Stimulated activated CD4-positive, alpha-beta T cell treated with anti-CD3 and anti-CD28 coated beads, Interleukin-1b, Interleukin-23, amount 100 ng/mL, for 1 hour (primary cell): ENCODE results near the gene ATF7.
"Not testable (repeated sequence)": the region's sequence is repeated elsewhere in the genome, so short reads cannot be mapped to it uniquely, and the experiment has no call there.

Experiments
- DNase-seq, 2 donors: peaks; one replicate each; pipeline ENCODE4 v3.0.0-alpha.2; 2020; ENCODE audit warnings: low read depth in 2 of 2

ATF7 gene

DNA sequence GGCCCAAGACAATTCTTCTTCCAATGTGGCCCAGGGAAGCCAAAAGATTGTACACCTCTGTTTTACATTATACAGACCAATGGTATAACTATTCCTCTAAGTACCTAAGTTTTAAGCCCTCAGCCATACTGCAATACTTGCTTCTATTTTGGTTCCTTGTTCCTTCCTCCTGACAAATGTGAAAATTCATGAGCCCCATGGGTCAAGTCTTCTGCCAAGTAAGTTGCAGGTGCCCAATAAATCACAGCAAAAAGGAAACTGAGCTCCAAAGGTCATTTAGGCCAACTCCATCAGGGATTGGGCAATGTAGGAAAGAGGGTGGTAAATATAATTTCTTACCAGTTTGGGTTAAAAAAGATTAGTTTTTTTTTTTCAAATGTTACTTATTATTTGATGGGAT, 61.2 kb downstream of the ATF7 start:
- no peak for DNase-seq

- no peak for DNase-seq
These were observed 61.9 kb downstream of the ATF7 start for GRCh38 chr12:53564278-53564677.

- DNase-seq, result no peak
These were observed 62.6 kb downstream of the ATF7 start for GRCh38 chr12:53563452-53564028.

DNA sequence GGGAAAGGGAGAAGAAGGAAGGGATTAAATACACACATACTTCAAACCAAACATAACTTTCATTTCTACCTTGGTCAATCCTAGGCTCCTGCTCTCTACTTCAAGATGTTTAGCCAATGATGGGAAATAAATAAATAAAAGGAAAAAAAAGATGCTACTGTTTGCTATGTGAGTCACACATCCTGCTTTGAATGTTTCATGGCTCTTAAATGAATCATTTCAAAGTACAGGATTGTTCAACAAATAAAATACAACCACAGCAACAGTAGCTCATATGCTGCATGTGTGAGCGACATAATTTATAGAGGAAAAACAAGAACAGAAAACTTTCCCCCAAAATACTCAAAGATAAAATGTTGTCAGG, 64.6 kb downstream of the ATF7 start:
- no peak for DNase-seq

DNA sequence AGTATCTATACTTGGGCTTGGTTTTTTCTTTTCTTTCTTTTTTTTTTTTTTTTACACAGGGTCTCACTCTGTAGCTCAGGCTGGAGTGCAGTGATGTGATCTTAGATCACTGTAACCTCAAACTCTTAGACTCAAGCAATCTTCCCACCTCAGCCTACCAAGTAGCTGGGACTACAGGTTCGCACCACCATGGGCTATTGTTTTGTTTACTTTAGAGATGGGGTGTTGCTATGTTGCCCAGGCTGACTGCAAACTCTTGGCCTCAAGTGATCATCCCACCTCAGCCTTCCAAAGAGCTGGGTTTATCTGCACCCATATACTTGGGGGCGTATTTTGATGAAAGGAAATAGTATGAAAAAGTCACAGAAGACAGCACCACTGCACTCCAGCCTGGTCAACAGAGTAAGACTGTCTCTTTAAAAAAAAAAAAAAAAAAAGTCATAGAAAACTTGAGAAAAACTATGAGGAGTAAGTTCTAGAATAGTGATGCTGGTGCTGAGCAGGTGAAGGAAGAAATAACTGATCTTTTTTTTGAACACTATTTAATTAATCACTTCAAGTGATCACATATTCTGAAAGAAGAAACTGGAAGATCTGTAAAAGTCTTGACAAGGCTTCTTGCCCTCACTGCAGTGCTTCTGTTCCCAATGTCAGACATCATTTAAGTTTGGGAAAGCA, 65.1 kb downstream of the ATF7 start:
- no peak for DNase-seq

GRCh38 chr12:53560351-53560750, 65.8 kb downstream of the ATF7 start:
- DNase-seq, result no peak

- no peak for DNase-seq
These were observed 67.6 kb downstream of the ATF7 start for GRCh38 chr12:53558631-53559030.

- no peak for DNase-seq
These were observed 73.5 kb downstream of the ATF7 start for GRCh38 chr12:53552361-53553327.

GRCh38 chr12:53551889-53552291, 74.3 kb downstream of the ATF7 start:
- no peak for DNase-seq

DNA sequence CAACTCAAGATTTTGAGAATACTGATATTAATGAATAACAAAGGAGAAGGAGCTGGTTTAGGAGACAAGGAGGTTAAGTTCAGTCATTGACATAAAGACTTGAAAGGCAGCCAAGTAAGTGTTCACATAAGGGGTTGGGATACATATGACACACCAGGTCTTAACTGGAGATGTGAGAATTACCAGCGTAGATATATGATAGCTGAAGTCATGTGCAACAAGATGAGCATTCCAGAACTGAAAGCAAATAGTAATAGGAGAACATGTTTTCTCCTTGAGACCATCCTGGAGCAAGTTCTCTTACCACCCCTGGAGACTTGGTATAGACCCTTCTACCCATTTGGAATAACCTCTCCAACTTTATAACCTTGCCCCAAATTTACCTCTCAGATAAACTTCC, 75.6 kb downstream of the ATF7 start:
- no peak for DNase-seq

GRCh38 chr12:53550131-53550530, 76.1 kb downstream of the ATF7 start:
- DNase-seq, result not testable (repeated sequence)

- not testable (repeated sequence) for DNase-seq
These were observed 77.8 kb downstream of the ATF7 start for GRCh38 chr12:53548354-53548753.

GRCh38 chr12:53543539-53543938, 82.6 kb downstream of the ATF7 start:
- DNase-seq, result peak in 1 of 2 donors; percentile 3

DNA sequence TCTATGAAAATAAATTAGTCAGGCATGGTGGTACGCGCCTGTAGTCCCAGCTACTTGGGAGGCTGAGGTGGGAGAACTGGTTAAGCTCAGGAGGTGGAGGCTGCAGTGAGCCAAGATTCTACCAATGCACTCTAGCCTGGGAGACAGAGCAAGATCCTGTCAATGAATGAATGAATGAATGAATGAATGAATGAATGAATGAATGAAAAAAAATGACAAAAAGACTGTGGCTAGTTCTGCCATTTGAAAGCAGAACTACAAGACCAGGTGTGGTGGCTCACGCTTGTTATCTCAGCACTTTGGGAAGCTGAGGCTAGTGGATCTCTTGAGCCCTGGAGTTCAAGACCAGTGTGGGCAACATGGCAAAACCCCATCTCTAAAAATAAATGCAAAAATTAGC, 86.7 kb downstream of the ATF7 start:
- DNase-seq, result no peak

- DNase-seq, result no peak
These were observed 87.9 kb downstream of the ATF7 start for GRCh38 chr12:53538209-53538689.

DNA sequence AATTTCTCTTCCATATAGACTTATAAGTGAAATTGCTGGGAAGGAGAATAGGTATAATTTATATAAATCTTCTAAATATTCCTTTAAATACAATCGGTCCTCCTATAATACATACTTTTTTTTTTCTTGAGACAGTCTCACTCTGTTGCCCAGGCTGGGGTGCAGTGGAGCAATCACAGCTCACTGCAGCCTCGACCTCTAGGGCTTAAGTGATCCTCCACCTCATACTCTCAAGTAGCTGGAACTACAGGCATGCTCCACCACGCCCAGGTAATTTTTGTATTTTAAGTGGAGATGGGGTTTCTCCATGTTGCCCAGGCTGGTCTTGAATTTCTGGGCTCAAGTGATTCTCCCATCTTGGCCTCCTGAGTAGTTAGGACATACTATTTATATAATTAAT, 89.2 kb downstream of the ATF7 start:
- DNase-seq, result no peak

DNA sequence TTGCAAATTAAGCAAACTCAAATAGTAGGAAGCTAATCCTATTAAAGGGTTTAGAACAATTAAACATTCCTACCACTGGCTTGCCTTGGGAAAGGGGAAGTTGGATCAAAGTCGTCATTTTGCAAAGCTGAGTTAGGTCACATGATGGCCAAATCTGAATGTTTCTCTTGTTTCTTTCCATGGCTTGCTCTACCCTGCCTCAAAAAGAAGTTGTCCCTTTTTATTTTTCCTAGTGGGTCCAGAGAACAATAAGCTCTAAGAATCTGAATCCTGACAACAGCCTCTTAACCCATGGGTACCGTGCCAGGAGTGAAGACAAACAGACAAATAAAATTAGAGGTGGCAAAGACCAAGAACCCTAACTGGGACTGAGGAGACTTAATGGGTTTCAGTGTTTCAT, 92.7 kb downstream of the ATF7 start:
- no peak for DNase-seq

GRCh38 chr12:53532524-53533445, 93.4 kb downstream of the ATF7 start:
- DNase-seq, result no peak

DNA sequence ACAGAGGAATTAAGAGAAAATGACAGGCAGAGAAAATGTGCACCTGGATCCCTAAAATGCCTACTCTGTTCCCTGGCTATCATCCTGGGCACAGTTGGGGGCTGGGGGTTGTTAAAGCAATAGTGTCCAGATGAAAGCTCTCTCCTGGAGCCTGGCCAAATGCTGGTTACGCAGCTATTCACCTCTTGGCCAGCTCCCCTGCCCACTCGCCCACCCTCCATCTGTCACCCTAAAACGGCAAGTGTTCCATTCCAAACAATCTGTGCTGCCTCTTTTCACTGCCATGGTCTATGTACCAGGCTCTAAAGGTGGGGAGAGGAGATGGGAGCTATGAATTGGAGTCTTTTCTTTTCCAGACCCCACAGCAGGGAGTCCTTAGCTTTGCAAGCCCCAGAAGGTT, 94.2 kb downstream of the ATF7 start:
- DNase-seq, result no peak

DNA sequence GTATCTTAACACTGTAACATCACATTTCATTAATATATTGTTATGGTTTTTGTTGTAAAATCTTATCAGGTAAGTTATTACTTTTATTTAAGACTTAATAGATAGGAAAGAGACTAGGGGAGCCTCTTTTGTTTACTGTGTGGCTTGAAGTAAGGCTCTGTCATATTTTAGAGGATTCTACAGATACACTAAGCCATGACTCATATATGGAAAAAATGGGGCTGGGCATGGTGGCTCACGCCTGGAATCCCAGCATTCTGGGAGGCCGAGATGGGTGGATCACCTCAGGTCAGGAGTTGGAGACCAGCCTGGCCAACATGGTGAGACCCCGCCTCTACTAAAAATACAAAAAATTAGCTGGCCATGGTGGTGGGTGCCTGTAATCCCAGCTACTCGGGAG, 95.3 kb downstream of the ATF7 start:
- no peak for DNase-seq

- no peak for DNase-seq
These were observed 96.1 kb downstream of the ATF7 start for GRCh38 chr12:53530061-53530460.

DNA sequence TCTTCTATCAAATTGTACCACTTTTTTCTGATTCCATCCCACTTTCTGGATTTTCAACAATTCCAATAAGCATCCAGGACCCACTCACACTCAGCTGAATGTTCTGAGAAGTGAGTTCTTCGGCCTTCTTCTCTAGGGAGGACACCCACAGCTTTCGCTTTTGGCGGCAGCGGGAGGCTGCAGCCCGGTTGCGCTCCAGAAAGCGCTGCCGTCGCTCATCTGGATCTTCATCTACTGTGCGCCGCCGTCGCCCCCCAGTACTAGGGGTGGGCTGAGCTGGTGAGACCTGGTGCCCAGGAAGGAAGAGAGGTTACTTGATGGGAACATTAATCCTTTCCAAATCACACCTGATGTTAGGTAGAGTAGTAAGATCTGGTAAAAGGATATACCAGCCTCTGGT, 101.7 kb downstream of the ATF7 start:
- no peak for DNase-seq
